ENCODE data around the gene PEG3. TPM values are rescaled to one million over a fixed set of nuclear protein-coding genes. Genes with fewer than 3 reads are reported as not detected.

PEG3 gene
- total and polyA plus RNA-seq, 2 of the 13 experiments (the other 11 are each of a cell fraction or from before 2014, with no cell fraction given) = 217 to 394 TPM

DNA sequence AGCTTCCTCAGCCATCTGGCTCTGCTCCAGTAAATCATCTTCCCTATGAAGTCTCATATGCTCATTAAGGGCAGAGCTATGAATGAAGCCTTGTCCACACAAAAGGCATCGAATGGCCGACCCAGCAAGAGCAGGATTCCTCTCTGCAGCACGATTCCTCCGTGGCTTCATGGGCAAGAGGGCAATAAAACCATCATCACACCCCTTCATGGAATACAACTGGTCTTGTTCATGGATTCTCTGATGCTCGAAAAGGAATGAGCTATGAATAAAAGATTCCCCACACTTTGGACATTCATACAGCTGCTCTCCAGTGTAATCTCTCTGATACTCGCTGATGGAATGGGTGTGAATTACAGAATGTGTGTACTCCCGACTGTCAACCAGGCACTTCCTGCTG, 25.9 kb downstream of the PEG3 start:
- FAIRE-seq = no peak
- ChIA-PET POLR2A (no interaction called here), CTCF (ENCODE audit: low intra/inter-chr PET ratio, low total read pairs) (no interaction called here)
- intact Hi-C loops (cut with micrococcal nuclease; ENCODE audit: unreplicated experiment) = no loop called here
- H2AFZ ChIP-seq (ENCODE audit: low read length) = no peak overlapping the region
- ATAC-seq = peak; percentile 19; the same call in 1 of the 3 replicates
- H3K27ac ChIP-seq (ENCODE audit: extremely low read length, insufficient read depth, low read length) = no peak overlapping the region
- H3K4me2 ChIP-seq (ENCODE audit: low read depth, low read length) = no peak overlapping the region
- no TSS peak for BruUV-seq (replicated peaks)
- H3K4me1 ChIP-seq (ENCODE audit: insufficient read depth, low read length) = no peaks in the 10 kb centered on the region
- 62% methylated on average over 7 of the region's 7 CpGs for WGBS (ENCODE audit: low lambda C conversion rate)
- no peak for DNase-seq (ENCODE audit: low spot score)
- H3K36me3 ChIP-seq (replicated peaks in 1 of 2; ENCODE audit: control insufficient read depth in 1 of 2, insufficient read depth in 2 of 2, low read length in 2 of 2) = peaks cover 14 to 80% of the 10 kb centered on the region in 2 experiments
- in situ Hi-C loops (cut with HindIII; ENCODE audit: extremely low pct_ligation_motif_present, low pct_unique_long_range_greater_than_20kb) = no loop called here
- peaks cover 34% of the 10 kb centered on the region for H4K20me1 ChIP-seq (ENCODE audit: insufficient read depth, low read length)
- no peaks in the 10 kb centered on the region for H3K9me3 ChIP-seq (ENCODE audit: low read length)
- H3K9ac ChIP-seq (ENCODE audit: insufficient read depth, low read depth, low read length) = no peak overlapping the region
- no peaks in the 10 kb centered on the region for H3K27me3 ChIP-seq (ENCODE audit: control insufficient read depth in 1 of 2, insufficient read depth in 2 of 2, low read length in 2 of 2)
- H3K79me2 ChIP-seq (ENCODE audit: insufficient read depth, low read length) = no peaks in the 10 kb centered on the region
- H3K4me3 ChIP-seq (replicated peaks in 1 of 3; ENCODE audit: insufficient read depth in 1 of 3, low read depth in 2 of 3, low read length in 3 of 3) = no peak overlapping the region
- TF ChIP-seq ZFP82 (CRISPR knock-in tag; IDR thresholded peaks at IDR 0.05; ENCODE audit: borderline replicate concordance) (no peak), TBX3 (IDR thresholded peaks at IDR 0.05; ENCODE audit: borderline replicate concordance) (no peak), AKAP8 (CRISPR knock-in tag; IDR thresholded peaks at IDR 0.05) (no peak), FOXK2 (IDR thresholded peaks at IDR 0.05) (no peak), TOE1 (CRISPR knock-in tag; IDR thresholded peaks at IDR 0.05) (no peak), ZNF350 (CRISPR knock-in tag; IDR thresholded peaks at IDR 0.05; ENCODE audit: borderline replicate concordance, low read depth) (no peak), POLR2AphosphoS5 (IDR thresholded peaks at IDR 0.05; ENCODE audit: low read depth, low read length) (peak; percentile 54; the same call in 1 of the 2 replicates), FOXO1 (CRISPR knock-in tag; IDR thresholded peaks at IDR 0.05) (no peak), DR1 (CRISPR knock-in tag; IDR thresholded peaks at IDR 0.05) (no peak), ZC3H13 (CRISPR knock-in tag; IDR thresholded peaks at IDR 0.05) (peak; percentile 69; the same call in 1 of the 2 replicates), ZNF644 (CRISPR knock-in tag; IDR thresholded peaks at IDR 0.05; ENCODE audit: low read depth) (no peak), RBM22 (optimal IDR thresholded peaks at IDR 0.05; ENCODE audit: low read length) (peak; percentile 92), ZFP62 (CRISPR knock-in tag; IDR thresholded peaks at IDR 0.05) (no peak), SIN3A (IDR thresholded peaks at IDR 0.05; ENCODE audit: borderline replicate concordance, low read depth, low read length) (no peak), ARNT2 (CRISPR knock-in tag; IDR thresholded peaks at IDR 0.05; ENCODE audit: low read depth) (no peak), PAF1 (CRISPR knock-in tag; IDR thresholded peaks at IDR 0.05) (no peak)
- TF ChIP-seq, protein P1, sequence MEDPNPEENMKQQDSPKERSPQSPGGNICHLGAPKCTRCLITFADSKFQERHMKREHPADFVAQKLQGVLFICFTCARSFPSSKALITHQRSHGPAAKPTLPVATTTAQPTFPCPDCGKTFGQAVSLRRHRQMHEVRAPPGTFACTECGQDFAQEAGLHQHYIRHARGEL (CRISPR knock-in tag; IDR thresholded peaks at IDR 0.05) = no peak
- TF ChIP-seq, protein P2, sequence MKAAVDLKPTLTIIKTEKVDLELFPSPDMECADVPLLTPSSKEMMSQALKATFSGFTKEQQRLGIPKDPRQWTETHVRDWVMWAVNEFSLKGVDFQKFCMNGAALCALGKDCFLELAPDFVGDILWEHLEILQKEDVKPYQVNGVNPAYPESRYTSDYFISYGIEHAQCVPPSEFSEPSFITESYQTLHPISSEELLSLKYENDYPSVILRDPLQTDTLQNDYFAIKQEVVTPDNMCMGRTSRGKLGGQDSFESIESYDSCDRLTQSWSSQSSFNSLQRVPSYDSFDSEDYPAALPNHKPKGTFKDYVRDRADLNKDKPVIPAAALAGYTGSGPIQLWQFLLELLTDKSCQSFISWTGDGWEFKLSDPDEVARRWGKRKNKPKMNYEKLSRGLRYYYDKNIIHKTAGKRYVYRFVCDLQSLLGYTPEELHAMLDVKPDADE (CRISPR knock-in tag; IDR thresholded peaks at IDR 0.05) = no peak
- TF ChIP-seq, protein P3, sequence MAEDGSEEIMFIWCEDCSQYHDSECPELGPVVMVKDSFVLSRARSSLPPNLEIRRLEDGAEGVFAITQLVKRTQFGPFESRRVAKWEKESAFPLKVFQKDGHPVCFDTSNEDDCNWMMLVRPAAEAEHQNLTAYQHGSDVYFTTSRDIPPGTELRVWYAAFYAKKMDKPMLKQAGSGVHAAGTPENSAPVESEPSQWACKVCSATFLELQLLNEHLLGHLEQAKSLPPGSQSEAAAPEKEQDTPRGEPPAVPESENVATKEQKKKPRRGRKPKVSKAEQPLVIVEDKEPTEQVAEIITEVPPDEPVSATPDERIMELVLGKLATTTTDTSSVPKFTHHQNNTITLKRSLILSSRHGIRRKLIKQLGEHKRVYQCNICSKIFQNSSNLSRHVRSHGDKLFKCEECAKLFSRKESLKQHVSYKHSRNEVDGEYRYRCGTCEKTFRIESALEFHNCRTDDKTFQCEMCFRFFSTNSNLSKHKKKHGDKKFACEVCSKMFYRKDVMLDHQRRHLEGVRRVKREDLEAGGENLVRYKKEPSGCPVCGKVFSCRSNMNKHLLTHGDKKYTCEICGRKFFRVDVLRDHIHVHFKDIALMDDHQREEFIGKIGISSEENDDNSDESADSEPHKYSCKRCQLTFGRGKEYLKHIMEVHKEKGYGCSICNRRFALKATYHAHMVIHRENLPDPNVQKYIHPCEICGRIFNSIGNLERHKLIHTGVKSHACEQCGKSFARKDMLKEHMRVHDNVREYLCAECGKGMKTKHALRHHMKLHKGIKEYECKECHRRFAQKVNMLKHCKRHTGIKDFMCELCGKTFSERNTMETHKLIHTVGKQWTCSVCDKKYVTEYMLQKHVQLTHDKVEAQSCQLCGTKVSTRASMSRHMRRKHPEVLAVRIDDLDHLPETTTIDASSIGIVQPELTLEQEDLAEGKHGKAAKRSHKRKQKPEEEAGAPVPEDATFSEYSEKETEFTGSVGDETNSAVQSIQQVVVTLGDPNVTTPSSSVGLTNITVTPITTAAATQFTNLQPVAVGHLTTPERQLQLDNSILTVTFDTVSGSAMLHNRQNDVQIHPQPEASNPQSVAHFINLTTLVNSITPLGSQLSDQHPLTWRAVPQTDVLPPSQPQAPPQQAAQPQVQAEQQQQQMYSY (CRISPR knock-in tag; IDR thresholded peaks at IDR 0.05) = no peak
- TF ChIP-seq, protein P4, sequence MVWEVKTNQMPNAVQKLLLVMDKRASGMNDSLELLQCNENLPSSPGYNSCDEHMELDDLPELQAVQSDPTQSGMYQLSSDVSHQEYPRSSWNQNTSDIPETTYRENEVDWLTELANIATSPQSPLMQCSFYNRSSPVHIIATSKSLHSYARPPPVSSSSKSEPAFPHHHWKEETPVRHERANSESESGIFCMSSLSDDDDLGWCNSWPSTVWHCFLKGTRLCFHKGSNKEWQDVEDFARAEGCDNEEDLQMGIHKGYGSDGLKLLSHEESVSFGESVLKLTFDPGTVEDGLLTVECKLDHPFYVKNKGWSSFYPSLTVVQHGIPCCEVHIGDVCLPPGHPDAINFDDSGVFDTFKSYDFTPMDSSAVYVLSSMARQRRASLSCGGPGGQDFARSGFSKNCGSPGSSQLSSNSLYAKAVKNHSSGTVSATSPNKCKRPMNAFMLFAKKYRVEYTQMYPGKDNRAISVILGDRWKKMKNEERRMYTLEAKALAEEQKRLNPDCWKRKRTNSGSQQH (CRISPR knock-in tag; IDR thresholded peaks at IDR 0.05; ENCODE audit: low read depth) = no peak

Data from HepG2 (cell line).